PC-3 (cell line): ENCODE results near the gene PTPN14.
"Not testable (repeated sequence)": the region's sequence is repeated elsewhere in the genome, so short reads cannot be mapped to it uniquely, and the experiment has no call there.

Experiments used
- CTCF ChIP-seq: fragments of 300-600 bp; sonication (generic); conservative IDR thresholded peaks from 2 replicates; pipeline ENCODE4 v1.5.1; 2017; ENCODE audit warnings: antibody characterized with exemption, low read depth, mild to moderate bottlenecking, low read length
- EZH2 ChIP-seq: fragments of 300-600 bp; sonication (generic); IDR thresholded peaks from one replicate; pipeline ENCODE4 v1.6.1; 2017; ENCODE audit warnings: antibody characterized with exemption, mild to moderate bottlenecking, low read length; ENCODE audit not compliant: unreplicated experiment
- EZH2phosphoT487 ChIP-seq: fragments of 300-600 bp; sonication (generic); IDR thresholded peaks from 2 replicates; pipeline ENCODE4 v1.6.1; 2018; ENCODE audit warnings: mild to moderate bottlenecking, antibody characterized with exemption, low read length, borderline replicate concordance

GRCh38 chr1:214483180-214483579, 68.2 kb downstream of the PTPN14 start:
- not testable (repeated sequence) for TF ChIP-seq CTCF, EZH2, EZH2phosphoT487
